PC-9 (cell line): ENCODE data around the gene LSM3.

Source experiments
- CTCF ChIP-seq: fragments of 200-600 bp; sonication (generic); conservative IDR thresholded peaks from 2 replicates; pipeline ENCODE4 v1.6.1; 2017; ENCODE audit warnings: mixed run types, antibody characterized with exemption, mild to moderate bottlenecking, moderate library complexity
- EZH2 ChIP-seq: fragments of 200-600 bp; sonication (generic); IDR thresholded peaks from 2 replicates; pipeline ENCODE4 v1.8.0; 2017; ENCODE audit warnings: antibody characterized with exemption, low read depth

GRCh38 chr3:14153663-14154062, 25.0 kb upstream of the LSM3 start:
- TF ChIP-seq CTCF (no peak), EZH2 (no peak)
